GM08714 (cell line): ENCODE results near the gene LRRC8D.

ENCODE experiments used
- H3K4me3 ChIP-seq: fragments of 200-500 bp; sonication (Bioruptor generic); 2 replicates; pipeline ENCODE4 v1.5.1; 2014; ENCODE audit warnings: mild to moderate bottlenecking, low read length, inconsistent platforms
- ZNF274 ChIP-seq: IDR thresholded peaks from 2 replicates; pipeline ENCODE4 v1.6.1; 2012; ENCODE audit warnings: mild to moderate bottlenecking, low read depth, low read length

Gene LRRC8D

DNA sequence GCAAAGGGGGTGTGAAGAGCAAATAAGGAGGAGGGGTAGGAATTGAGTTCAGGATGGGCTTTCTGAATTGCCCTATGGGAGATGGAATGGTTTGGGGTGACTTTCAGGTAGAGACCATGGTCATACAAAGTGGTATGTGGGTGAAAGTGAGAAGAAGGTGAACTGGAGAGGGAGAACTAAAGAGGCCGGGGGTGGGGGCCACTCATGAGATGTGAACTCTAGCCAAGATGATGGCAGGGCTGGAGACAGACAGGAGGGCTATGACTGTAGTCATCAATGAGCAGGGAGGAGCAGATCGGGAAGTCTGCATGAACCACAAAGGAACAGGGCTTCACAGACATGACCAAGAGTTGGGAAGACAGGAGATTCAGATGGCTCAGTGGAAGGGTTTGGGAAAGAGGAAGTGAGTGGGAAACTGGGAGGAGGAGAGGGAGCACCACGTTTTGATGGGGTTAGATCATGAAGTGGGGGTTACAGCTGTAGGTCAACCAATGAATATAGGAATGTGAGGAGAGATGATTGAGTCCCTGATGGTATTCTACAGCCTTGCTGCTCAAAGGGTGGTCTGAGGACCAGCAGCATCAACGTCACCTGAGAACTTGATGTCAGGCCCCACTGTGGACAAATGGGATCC, 20.7 kb upstream of the LRRC8D start:
- TF ChIP-seq ZNF274 = no peak
- no peak overlapping the region for H3K4me3 ChIP-seq

GRCh38 chr1:89800718-89801117, 20.1 kb upstream of the LRRC8D start:
- TF ChIP-seq ZNF274 = no peak
- no peak overlapping the region for H3K4me3 ChIP-seq

DNA sequence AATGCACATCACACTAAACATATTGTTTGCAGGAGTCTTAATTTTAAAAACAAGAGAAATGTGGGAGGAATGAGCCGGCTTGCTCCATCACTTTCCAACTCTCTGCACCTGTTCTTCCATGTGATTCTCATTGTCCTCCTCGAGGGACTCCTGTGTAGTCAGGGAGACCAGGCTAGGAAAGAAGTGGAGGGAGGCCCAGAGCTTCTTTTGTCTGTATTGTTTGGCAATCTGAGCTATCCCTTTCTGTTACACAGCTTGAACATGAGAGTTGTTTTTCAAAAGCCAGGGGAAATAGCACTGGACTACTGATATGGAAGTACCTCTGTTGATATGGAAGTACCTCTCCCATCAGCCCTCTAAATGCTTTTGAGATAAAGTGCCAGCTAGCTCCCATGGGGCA, 18.8 kb upstream of the LRRC8D start:
- H3K4me3 ChIP-seq = no peak overlapping the region
- TF ChIP-seq ZNF274 = no peak

GRCh38 chr1:89802841-89803240, 18.0 kb upstream of the LRRC8D start:
- no peak overlapping the region for H3K4me3 ChIP-seq
- TF ChIP-seq ZNF274 = no peak

- no peak for TF ChIP-seq ZNF274
- no peak overlapping the region for H3K4me3 ChIP-seq
These were observed 16.1 kb upstream of the LRRC8D start for GRCh38 chr1:89804642-89805237.

GRCh38 chr1:89806616-89807015, 14.2 kb upstream of the LRRC8D start:
- no peak for TF ChIP-seq ZNF274
- H3K4me3 ChIP-seq = no peak overlapping the region

- H3K4me3 ChIP-seq = no peak overlapping the region
- TF ChIP-seq ZNF274 = no peak
These were observed 13.3 kb upstream of the LRRC8D start for GRCh38 chr1:89807503-89807902.

GRCh38 chr1:89807983-89808382, 12.8 kb upstream of the LRRC8D start:
- no peak for TF ChIP-seq ZNF274
- no peak overlapping the region for H3K4me3 ChIP-seq

DNA sequence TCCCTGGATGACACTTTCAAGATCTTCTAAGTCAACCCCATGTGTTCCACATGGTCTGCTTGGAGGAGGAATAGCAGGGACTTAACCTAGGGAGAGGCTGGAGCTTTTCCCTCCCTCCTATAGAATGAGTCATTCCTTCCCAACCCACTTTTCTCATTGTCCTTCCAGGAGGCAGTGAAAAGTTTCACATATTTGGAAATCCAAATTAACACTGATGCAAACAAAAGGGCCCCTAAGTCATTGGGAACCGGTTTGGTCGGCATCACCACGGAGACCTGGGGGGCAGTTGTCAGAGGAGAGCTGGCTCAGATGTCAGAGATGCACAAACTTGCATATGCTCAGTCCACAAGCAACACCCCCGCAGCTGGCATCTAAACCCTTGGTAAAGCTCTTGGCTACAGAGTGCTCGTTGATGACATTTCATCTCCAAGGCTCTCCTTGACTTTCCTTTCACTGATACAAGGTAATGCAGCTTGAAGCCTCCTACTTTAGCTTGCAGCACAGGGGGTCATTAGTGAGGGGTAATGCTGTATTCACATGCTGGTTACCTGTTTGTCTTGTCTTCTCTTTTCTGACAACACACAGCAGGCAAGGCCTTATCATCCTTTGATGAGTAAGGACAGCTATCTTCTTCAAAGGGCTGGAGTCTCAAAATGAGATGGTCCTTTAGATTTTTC, 12.3 kb upstream of the LRRC8D start:
- H3K4me3 ChIP-seq = no peak overlapping the region
- no peak for TF ChIP-seq ZNF274

GRCh38 chr1:89809556-89809955, 11.3 kb upstream of the LRRC8D start:
- TF ChIP-seq ZNF274 = no peak
- no peak overlapping the region for H3K4me3 ChIP-seq

GRCh38 chr1:89810302-89810701, 10.5 kb upstream of the LRRC8D start:
- no peak for TF ChIP-seq ZNF274
- H3K4me3 ChIP-seq = no peak overlapping the region

- H3K4me3 ChIP-seq = no peak overlapping the region
- TF ChIP-seq ZNF274 = no peak
These were observed 10.0 kb upstream of the LRRC8D start for GRCh38 chr1:89810880-89811279.

DNA sequence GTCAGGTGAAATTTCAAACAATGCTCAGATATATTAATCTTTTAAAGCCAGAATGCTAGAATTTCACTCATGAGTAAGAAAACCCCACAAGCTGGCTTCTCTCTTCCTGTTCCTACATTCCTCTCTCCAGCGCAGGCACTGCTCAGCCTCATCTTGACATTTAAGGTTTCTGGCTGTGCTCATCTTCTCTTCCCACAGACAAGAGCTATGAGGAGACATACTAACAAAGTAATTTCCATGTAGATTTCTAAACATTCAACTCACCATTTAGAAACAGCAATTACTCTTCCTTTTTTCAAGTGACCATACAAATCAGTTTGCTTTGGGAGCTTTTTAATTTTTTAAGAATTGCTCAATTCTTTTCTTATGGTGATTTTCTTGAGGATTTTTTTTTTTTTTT, 7.8 kb upstream of the LRRC8D start:
- H3K4me3 ChIP-seq = no peak overlapping the region
- TF ChIP-seq ZNF274 = no peak

GRCh38 chr1:89815040-89815439, 5.8 kb upstream of the LRRC8D start:
- no peak for TF ChIP-seq ZNF274
- no peak overlapping the region for H3K4me3 ChIP-seq

GRCh38 chr1:89815611-89816010, 5.2 kb upstream of the LRRC8D start:
- TF ChIP-seq ZNF274 = no peak
- no peak overlapping the region for H3K4me3 ChIP-seq
